NCI-H446 treated with DMSO at 0.1 percent for 48 hours (cell line): ENCODE results near the gene ZNF304.

Experiments
- DNase-seq: peaks from one replicate; lab custom pipeline; 2025; lab: John Stamatoyannopoulos, UW

Gene ZNF304

DNA sequence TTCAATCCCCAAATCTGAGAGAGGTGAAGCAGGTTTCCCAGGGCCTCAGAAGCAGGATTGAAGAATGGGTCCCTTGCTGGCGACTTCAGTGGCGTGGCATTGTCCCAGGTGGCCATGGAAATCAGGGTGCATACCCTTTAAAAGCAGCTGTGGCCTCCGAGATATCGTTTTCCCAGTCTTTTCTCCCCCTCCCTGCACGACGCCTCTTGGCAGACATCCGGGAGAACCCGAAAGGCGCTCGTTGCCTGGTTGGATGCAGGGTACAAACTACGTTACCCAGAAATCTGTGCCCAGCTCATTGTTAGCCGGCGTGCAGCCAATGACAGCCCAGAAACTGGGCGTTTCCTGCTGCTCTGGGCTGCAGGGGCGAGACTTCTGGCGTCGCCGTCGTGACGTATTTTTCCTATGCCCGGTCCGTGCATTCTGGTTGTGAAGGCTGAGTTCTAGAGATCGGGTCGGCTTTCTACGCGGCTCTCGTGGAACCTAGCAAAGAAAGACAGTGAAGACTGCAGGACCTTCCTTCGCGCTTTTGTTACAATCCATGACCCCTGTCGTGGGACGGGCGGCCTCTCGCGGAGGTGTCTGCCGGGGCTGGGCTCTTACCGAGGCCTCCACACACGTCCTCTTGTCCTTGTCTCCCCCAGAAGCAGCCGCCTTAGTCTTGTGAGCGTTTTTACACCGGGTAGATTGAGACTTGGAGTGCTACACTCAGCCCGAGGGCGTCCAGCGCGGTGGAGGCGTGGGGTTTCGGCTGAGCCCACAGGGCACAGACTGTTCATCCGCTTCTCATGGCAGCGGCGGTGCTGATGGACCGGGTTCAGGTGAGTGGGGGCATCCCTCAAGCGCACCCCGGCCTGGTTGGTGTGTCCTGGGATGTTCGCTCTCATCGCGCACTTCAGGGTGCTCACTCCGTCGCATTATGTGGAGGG lies at the start of gene ZNF304:
TSS of gene ZNF304 (plus strand) at position 395 of the 929 bp plus-strand sequence. CDS start at position 789, 394 bp downstream.
- DNase-seq = peak; percentile 89

GRCh38 chr19:57302020-57302465 lies 49.0 kb upstream of the ZNF304 start:
- no peak for DNase-seq

DNA sequence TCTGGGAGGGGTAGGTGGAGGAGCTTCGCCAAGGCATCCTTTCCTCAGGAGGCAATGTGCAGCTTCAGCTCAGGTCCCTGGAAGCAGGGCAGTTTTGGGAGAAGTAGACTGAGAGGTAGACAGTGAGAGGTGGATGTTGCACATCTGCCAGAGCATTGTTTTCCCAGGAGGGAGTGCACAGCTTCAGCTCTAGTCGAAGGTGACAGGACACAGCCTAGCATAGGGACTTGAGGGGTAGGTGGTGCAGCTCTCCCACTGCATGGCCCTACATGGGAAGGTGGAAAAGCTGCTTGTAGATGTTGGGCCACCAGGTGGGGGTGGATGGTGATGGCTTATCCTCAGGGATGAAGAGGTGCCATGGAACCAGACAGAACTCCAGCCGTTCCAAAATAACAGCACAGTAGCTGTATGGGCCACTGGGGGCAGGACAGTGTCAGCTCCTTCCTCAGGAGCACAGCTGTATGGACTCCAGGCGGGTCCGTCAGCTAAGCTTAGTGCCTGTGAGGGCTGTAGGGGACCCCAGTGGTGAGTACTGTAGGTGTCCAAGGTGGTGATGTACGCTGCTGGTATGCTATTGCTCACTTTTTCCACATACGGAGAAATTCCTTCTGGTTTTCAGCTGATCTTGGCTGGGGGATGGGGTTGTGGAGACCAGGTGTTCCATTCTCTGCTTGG lies 48.2 kb upstream of the ZNF304 start:
- no peak for DNase-seq

DNA sequence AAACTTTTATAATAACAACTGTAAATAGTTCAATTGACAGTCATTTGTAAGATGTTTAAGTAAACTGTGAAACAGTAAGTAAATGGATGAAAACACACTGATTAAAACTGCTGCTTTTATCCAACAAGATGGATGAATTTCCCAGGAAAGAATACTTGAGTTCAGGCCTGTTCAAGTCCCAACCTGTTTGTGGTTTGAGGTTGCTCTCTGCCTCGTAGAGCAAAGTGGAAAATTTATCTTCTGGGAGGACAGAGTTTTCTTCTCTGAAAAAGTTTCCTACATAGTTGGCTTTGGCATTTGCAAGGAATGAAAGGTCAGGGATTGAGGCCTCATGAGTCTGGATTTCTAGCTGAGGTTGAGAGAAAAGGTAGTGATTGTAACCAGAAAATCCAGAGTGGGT lies 46.0 kb upstream of the ZNF304 start:
- DNase-seq = no peak

- no peak for DNase-seq
Observed at GRCh38 chr19:57308514-57308913, 42.6 kb upstream of the ZNF304 start.

GRCh38 chr19:57310792-57311191 lies 40.3 kb upstream of the ZNF304 start:
- DNase-seq = no peak

- no peak for DNase-seq
Observed at GRCh38 chr19:57314146-57314545, 36.9 kb upstream of the ZNF304 start.

GRCh38 chr19:57317503-57317902 lies 33.6 kb upstream of the ZNF304 start:
- no peak for DNase-seq

DNA sequence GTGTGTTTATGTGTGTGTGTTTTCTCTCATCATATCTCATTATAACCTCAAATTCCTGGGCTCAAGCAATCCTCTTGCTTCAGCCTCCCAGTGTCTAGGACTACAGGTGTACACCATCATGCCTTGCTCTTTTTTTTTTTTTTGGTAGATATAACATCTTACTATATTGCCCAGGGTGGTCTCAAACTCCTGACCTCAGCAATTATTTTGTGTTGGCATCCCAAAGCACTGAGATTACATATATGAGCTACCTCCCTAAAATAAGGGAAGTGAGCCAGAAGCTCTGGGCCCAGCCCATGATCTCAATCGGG lies 31.2 kb upstream of the ZNF304 start:
- no peak for DNase-seq

DNA sequence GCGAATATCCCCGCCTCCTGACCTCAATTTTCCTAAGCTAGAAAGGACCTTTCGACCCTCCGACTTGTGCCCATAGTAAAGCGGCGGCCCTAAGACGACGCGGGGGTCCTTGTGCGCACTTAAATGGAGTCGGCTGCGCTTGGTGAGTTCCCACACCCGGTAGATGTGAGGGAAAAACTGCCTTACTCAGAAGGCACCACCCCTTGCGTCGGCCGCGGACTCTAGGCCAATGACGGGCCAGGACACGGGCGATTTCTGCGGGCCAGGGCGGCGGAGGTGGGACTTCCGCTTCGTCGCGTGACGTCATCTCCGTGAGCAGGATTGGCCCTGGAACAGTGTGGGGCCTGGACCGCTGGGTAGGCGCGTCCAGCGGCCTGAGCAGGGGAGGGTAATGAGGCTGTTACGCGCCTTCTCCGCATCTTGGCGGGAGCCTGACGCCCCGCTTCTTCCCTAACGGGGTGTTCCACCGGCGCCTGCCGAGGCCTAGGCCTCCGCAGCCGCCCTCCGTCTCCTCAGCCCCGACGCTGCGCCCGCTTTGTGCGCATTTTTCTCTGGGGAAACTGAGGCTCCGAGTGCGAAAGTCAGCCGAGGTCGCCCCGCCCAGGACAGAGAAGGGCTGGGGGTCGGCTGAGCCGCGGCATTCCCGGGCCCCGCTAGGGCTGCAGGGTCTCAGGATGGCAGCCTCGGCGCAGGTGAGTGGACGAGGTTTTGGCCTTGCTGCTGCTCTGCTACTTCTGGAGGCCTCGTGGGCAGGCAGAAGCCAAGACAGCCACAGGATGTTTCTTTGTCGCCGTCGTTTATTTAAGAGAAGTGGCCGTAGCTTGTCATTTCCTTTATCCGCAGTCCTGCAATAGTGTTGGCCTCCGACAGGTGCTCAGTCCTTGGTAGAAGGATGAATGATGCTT lies 30.6 kb upstream of the ZNF304 start, which contains the start of gene ZNF543:
TSS of gene ZNF543 (plus strand) at position 293 of the 905 bp plus-strand sequence. CDS start at position 675, 382 bp downstream.
- peak; percentile 89 for DNase-seq

DNA sequence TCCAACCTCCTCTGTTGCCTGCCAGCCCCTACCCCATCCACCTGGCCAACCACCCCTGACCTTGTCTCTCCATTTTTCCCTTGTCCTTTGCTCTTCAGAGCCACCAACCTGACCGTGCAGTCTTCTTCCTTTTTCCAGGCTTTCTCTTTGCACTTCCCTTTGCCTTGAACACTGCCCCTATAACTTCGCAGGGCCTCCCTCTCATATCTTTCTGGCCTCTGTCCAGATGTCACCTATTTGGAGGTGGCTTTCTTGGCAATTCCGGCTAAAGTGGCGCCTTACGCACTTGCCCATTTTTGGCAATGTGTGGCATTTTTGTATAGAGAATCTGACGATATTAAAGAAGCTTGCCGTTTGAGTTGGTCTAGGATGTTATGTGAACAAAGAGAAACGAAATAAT lies 30.0 kb upstream of the ZNF304 start:
- DNase-seq = no peak

DNA sequence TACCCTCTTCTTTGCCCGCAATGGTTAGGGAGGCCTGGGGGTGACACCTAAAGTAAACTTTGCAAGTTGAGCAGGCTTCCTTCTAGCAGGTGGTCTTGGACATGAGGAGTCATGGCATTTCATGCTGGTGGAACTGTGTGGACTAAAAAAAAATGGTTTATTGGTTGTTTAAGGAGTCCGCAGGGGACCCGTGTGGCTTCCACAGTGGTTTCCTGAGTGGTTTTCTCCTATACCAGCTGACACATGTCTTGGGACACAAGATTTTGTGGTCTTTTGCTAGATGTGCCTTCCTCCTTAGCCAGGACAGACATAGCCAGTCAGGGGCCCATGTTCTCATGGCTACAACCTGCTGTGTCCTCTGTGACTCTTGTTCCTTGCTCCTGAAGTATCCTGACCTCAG lies 29.3 kb upstream of the ZNF304 start:
- no peak for DNase-seq

GRCh38 chr19:57324992-57325391 lies 26.1 kb upstream of the ZNF304 start:
- DNase-seq = no peak

- no peak for DNase-seq
Observed at GRCh38 chr19:57327993-57328392, 23.1 kb upstream of the ZNF304 start.

- DNase-seq = no peak
Observed at GRCh38 chr19:57334191-57334590, 16.9 kb upstream of the ZNF304 start.

- DNase-seq = no peak
Observed at GRCh38 chr19:57338877-57339276, 12.2 kb upstream of the ZNF304 start.

DNA sequence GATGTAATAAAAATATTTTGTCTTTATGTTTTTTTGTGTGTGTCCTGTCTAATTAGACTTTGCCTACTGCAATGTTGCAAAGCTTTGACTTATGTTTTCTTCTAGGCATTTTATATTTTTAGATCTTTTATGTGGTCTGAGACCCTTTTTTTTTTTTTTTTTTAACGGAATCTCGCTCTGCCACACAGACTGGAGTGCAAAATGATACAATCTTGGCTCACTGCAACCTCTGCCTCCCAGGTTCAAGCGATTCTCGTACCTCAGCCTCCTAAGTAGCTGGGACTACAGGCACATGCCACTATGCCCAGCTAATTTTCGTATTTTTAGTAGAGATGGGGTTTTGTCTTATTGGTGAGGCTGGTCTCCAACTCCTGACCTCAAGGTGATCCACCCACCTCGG lies 8.5 kb upstream of the ZNF304 start:
- no peak for DNase-seq

DNA sequence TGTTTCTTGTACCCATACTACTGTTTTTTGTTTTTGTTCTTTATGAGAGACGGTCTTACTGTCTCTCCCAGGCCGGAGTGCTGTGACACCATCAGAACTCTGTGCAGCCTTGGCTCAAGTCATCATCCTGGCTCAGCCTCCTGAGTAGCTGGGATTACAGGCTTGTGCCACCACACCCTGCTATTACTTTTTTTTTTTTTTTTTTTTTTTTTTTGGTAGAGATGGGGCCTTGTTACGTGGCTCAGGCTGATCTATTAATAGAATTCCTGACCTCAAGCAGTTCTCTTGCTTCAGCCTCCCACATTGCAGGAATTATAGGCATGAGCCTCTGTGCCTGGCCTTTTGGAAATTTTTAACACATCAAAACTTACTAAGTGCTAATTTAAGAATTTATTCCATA lies 2.9 kb upstream of the ZNF304 start:
- no peak for DNase-seq

GRCh38 chr19:57351867-57352266 lies 796 bp downstream of the ZNF304 start:
- DNase-seq = no peak

DNA sequence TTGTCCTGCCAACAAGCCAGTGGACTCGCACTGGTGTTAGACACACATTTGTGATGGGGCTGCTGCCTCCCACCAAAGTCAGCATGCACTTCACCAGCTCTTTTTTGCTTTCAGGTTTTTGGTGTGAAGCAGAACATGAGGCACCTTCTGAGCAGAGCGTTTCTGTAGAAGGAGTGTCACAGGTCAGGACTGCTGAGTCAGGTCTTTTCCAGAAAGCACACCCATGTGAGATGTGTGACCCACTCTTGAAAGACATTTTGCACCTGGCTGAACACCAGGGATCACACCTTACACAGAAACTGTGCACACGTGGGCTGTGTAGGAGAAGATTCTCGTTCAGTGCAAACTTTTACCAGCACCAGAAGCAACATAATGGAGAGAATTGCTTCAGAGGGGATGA lies 4.8 kb downstream of the ZNF304 start:
- no peak for DNase-seq

DNA sequence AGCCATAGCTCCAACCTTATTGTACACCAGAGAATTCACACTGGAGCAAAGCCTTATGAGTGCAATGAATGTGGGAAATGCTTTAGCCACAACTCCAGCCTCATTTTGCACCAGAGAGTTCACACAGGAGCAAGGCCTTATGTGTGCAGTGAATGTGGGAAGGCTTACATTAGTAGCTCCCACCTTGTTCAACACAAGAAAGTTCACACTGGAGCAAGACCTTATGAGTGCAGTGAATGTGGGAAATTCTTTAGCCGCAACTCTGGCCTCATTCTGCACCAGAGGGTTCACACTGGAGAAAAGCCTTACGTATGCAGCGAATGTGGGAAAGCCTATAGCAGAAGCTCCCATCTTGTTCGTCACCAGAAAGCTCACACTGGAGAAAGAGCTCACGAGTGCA lies 6.3 kb downstream of the ZNF304 start:
- no peak for DNase-seq

DNA sequence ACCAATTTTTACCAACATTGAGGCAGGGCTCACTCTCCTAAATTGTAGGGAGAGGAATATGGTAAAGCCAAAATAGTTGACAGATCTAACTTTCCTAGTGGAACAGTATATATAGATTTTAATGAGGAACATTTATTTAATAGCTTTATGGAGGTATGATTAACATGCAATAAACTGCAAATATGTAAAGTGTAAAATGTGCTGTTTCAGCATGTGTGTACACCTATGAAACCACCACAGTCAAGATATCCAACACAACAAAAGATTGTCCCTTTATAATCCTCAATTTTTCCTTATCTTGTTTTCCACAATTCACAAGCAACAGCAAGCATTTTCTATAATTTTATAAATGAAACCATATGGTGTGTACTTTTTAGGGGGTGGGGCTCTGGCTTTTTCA lies 8.2 kb downstream of the ZNF304 start:
- DNase-seq = no peak
